B cell (primary cell): ENCODE measurements around the gene UMAD1. TPM values are rescaled to one million over a fixed set of nuclear protein-coding genes. Genes with fewer than 3 reads are reported as not detected.
"Not testable (repeated sequence)": the region's sequence is repeated elsewhere in the genome, so short reads cannot be mapped to it uniquely, and the experiment has no call there.

Source experiments
- ATAC-seq: fragments of 200-7000 bp; cut with Tn5 transposase; one replicate; pipeline ENCODE4 v1.10.0; 2021; ENCODE audit warnings: low read depth, mild to moderate bottlenecking, moderate number of reproducible peaks, moderate library complexity
- CTCF ChIA-PET: fragments of 350-600 bp; sonication (Branson Sonifier 250); formaldehyde crosslinking; loops from one replicate; lab custom pipeline; 2021; ENCODE audit warnings: antibody characterized with exemption, inconsistent platforms; lab: Charles Lee
- POLR2A ChIA-PET: fragments of 350-600 bp; sonication (Branson Sonifier 250); formaldehyde crosslinking; loops from one replicate; lab custom pipeline; 2021; ENCODE audit warnings: antibody characterized with exemption; lab: Charles Lee
- DNase-seq: peaks from one replicate; pipeline ENCODE4 v3.0.0; 2013
- H2AFZ ChIP-seq: 2 replicates; pipeline ENCODE4 v1.6.1; 2012; ENCODE audit warnings: mild to moderate bottlenecking, low read depth, low read length; ENCODE audit not compliant: insufficient read depth, poor library complexity, severe bottlenecking
- H3K27ac ChIP-seq, 2 donors: 1 replicate in 1 of 2; 2 replicates in 1 of 2; pipeline ENCODE4 v1.5.1; 2012 to 2013; ENCODE audit warnings: low read length in 2 of 2, mild to moderate bottlenecking in 2 of 2, moderate library complexity in 1 of 2
- H3K27me3 ChIP-seq, 4 experiments: fragments of 200-600 bp in 1 of 4; sonication (generic) in 1 of 4; replicated peaks in 1 of 4; 1 replicate in 2 of 4; 2 replicates in 2 of 4; pipeline versions ENCODE4 v1.6.1 to v1.7.0; 2013 to 2016; ENCODE audit warnings: low read length in 3 of 4, mild to moderate bottlenecking in 2 of 4, mixed read lengths in 1 of 4, moderate library complexity in 1 of 4; ENCODE audit not compliant: insufficient read depth in 4 of 4, control insufficient read depth in 3 of 4; ENCODE audit errors: control extremely low read depth in 1 of 4
- H3K36me3 ChIP-seq, 2 experiments: replicated peaks in 1 of 2; 1 replicate in 1 of 2; 2 replicates in 1 of 2; pipeline versions ENCODE4 v1.6.1 to v1.7.1; 2013; ENCODE audit warnings: low read length in 1 of 2; ENCODE audit not compliant: insufficient read depth in 2 of 2, control insufficient read depth in 1 of 2; ENCODE audit errors: control extremely low read depth in 1 of 2, extremely low read depth in 1 of 2
- H3K4me1 ChIP-seq, 2 donors: fragments of 200-600 bp in 1 of 2; sonication (generic) in 1 of 2; 1 replicate in 1 of 2; 2 replicates in 1 of 2; pipeline versions ENCODE4 v1.5.1 to v1.6.1; 2013 to 2017; ENCODE audit warnings: low read length in 2 of 2; ENCODE audit not compliant: control insufficient read depth in 2 of 2, insufficient read depth in 2 of 2
- H3K4me2 ChIP-seq: replicated peaks from 2 replicates; pipeline ENCODE3; 2012; ENCODE audit warnings: mild to moderate bottlenecking, low read depth, low read length; ENCODE audit not compliant: poor library complexity, severe bottlenecking
- H3K4me3 ChIP-seq, 5 experiments: fragments of 200-600 bp in 1 of 5; sonication (generic) in 1 of 5; 1 replicate in 3 of 5; 2 replicates in 2 of 5; pipeline versions ENCODE4 v1.5.1 to v1.7.0; 2011 to 2016; ENCODE audit warnings: low read length in 4 of 5, mild to moderate bottlenecking in 4 of 5, low read depth in 2 of 5, control low read depth in 1 of 5, moderate library complexity in 1 of 5; ENCODE audit not compliant: insufficient read depth in 1 of 5; ENCODE audit errors: control extremely low read depth in 1 of 5, extremely low read depth in 1 of 5
- H3K79me2 ChIP-seq: fragments of 200-600 bp; sonication (generic); one replicate; pipeline ENCODE4 v1.6.0; 2016; ENCODE audit warnings: low read length; ENCODE audit not compliant: control insufficient read depth, insufficient read depth
- H3K9ac ChIP-seq: fragments of 200-600 bp; sonication (generic); 2 replicates; pipeline ENCODE4 v1.6.1; 2017; ENCODE audit warnings: mild to moderate bottlenecking, low read length, moderate library complexity
- H3K9me3 ChIP-seq, 3 donors: one replicate each; pipeline versions ENCODE4 v1.6.1 to v1.7.1; 2013; ENCODE audit warnings: low read length in 2 of 3; ENCODE audit not compliant: control insufficient read depth in 2 of 3, insufficient read depth in 1 of 3; ENCODE audit errors: control extremely low read depth in 1 of 3
- H4K20me1 ChIP-seq: 2 replicates; pipeline ENCODE4 v1.6.0; 2012; ENCODE audit warnings: mild to moderate bottlenecking, low read length; ENCODE audit not compliant: insufficient read depth, control insufficient read depth, poor library complexity, severe bottlenecking
- H3K27ac Mint-ChIP-seq: one replicate; pipeline ENCODE4 v1.8.0; 2021; ENCODE audit warnings: mixed read lengths
- H3K27me3 Mint-ChIP-seq: one replicate; pipeline ENCODE4 v1.8.0; 2021; ENCODE audit warnings: mixed read lengths
- H3K4me1 Mint-ChIP-seq: one replicate; pipeline ENCODE4 v1.8.0; 2021; ENCODE audit warnings: mixed read lengths
- H3K4me3 Mint-ChIP-seq: one replicate; pipeline ENCODE4 v1.8.0; 2021; ENCODE audit warnings: mixed read lengths
- H3K9me3 Mint-ChIP-seq: one replicate; pipeline ENCODE4 v1.8.0; 2022; ENCODE audit warnings: mixed read lengths; ENCODE audit not compliant: insufficient read depth
- EZH2 ChIP-seq: IDR thresholded peaks from 2 replicates; pipeline ENCODE4 v1.6.1; 2012; ENCODE audit warnings: borderline replicate concordance, low read depth, mild to moderate bottlenecking, moderate library complexity, low read length; ENCODE audit not compliant: insufficient read depth, poor library complexity, severe bottlenecking
- WGBS: methylation state at CpG from one replicate; pipeline ENCODE4 v1.1.5; 2013; ENCODE audit warnings: missing lambda C conversion rate; ENCODE audit not compliant: insufficient coverage; 5-methylcytosine and 5-hydroxymethylcytosine counted together
- intact Hi-C: fragments of 100-400 bp; cut with micrococcal nuclease; formaldehyde crosslinking; loops from one replicate; pipeline ENCODE4 v1.10.0; 2022
- polyA plus RNA-seq: library from polyadenylated mRNA; depleted of rRNA; stranded (reverse); fragments of >200 nt; gene quantifications from 2 replicates; pipeline ENCODE4 v1.2.3, GENCODE V29; 2012
- total RNA-seq, 2 donors: library from RNA; stranded (reverse); fragments of 120-200 nt in 1 of 2; gene quantifications; 1 replicate in 1 of 2; 2 replicates in 1 of 2; pipeline versions ENCODE4 v1.2.3 to v1.2.4, GENCODE V29; 2013 to 2022
- TF ChIP-seq, protein P1 (sequence below): fragments of 200-600 bp; IDR thresholded peaks from one replicate; pipeline ENCODE4 v1.8.0; 2022; ENCODE audit warnings: antibody characterized with exemption, mild to moderate bottlenecking

The UMAD1 gene
- total and polyA plus RNA-seq, 2 donors (not counting 1 experiment from before 2014, with no cell fraction given) = 11.6 to 25.9 TPM

DNA sequence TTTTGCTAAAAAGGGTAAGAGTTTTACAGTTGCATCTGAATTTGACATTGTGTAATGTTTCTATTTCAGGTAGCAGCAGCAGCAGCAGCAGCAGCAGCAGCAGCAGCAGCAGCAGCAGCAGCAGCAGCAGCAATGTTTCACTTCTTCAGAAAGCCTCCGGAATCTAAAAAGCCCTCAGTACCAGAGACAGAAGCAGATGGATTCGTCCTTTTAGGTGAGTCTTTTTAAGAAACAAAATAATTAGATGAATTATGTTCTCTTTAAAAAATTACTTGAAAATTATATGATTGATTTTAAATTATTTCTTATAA is 32.6 kb downstream of the UMAD1 start:
- H3K4me1 Mint-ChIP-seq = peaks cover 40% of the 10 kb centered on the region
- no peak for ATAC-seq

DNA sequence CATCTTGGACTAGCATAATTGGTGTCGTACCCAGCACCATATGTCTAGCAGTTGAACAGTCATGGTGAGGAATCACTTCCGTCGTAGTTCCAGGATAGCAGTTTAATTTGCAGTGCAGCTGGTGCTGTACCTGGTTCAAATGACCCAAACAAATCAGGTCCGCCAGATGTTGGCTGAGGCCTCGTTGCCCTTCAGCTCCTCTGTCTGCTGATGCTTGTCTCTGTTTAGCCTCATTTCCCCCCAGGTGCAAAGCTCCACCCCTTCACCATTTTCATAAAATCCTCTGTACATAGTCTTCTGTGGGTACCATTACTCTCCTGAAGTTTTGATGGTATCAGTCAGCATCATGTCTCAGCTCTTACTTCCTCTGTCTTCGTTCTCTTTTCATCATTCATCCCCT is 35.1 kb downstream of the UMAD1 start:
- Mint-ChIP-seq H3K9me3 (peaks cover 6% of the 10 kb centered on the region), H3K27ac (no peak overlapping the region), H3K27me3 (no peaks in the 10 kb centered on the region), H3K4me3 (no peak overlapping the region), H3K4me1 (peaks cover 42% of the 10 kb centered on the region)
- ATAC-seq (no peak), DNase-seq (no peak)
- POLR2A ChIA-PET = no interaction called here
- H4K20me1 ChIP-seq = no peaks in the 10 kb centered on the region
- H3K27ac ChIP-seq = no peak overlapping the region
- H3K36me3 ChIP-seq = peaks cover 8 to 30% of the 10 kb centered on the region in 2 experiments
- H3K4me1 ChIP-seq = peaks cover 0 to 9% of the 10 kb centered on the region in 2 donors
- peaks cover 2 to 7% (median 6%) of the 10 kb centered on the region in 3 donors for H3K9me3 ChIP-seq
- WGBS = 75% methylated on average over 6 of the region's 6 CpGs
- H3K4me3 ChIP-seq = no peak overlapping the region
- intact Hi-C loops = no loop called here
- CTCF ChIA-PET = interaction anchor here (0.9 kb wide), 1 partner anchor 514 kb away, joined by 4 read pairs; no protein-coding TSS in a partner anchor
- H3K9ac ChIP-seq = no peak overlapping the region
- peaks cover under 1% of the 10 kb centered on the region for H3K79me2 ChIP-seq
- H3K4me2 ChIP-seq = no peak overlapping the region
- TF ChIP-seq, protein P1, sequence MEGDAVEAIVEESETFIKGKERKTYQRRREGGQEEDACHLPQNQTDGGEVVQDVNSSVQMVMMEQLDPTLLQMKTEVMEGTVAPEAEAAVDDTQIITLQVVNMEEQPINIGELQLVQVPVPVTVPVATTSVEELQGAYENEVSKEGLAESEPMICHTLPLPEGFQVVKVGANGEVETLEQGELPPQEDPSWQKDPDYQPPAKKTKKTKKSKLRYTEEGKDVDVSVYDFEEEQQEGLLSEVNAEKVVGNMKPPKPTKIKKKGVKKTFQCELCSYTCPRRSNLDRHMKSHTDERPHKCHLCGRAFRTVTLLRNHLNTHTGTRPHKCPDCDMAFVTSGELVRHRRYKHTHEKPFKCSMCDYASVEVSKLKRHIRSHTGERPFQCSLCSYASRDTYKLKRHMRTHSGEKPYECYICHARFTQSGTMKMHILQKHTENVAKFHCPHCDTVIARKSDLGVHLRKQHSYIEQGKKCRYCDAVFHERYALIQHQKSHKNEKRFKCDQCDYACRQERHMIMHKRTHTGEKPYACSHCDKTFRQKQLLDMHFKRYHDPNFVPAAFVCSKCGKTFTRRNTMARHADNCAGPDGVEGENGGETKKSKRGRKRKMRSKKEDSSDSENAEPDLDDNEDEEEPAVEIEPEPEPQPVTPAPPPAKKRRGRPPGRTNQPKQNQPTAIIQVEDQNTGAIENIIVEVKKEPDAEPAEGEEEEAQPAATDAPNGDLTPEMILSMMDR = no peak
- TF ChIP-seq EZH2 = no peak
- no peaks in the 10 kb centered on the region for H3K27me3 ChIP-seq
- H2AFZ ChIP-seq = no peak overlapping the region

More for the DNA sequence above, 32.6 kb downstream of the UMAD1 start:
- Histone ChIP-seq H3K9me3 (peaks cover 3 to 7% (median 6%) of the 10 kb centered on the region in 3 donors), H4K20me1 (no peaks in the 10 kb centered on the region), H2AFZ (no peak overlapping the region), H3K9ac (no peak overlapping the region), H3K4me1 (peaks cover 0 to 9% of the 10 kb centered on the region in 2 donors), H3K79me2 (peaks cover 18% of the 10 kb centered on the region), H3K27ac (peak overlapping the region in 1 of 2 donors; percentile 51), H3K4me3 (no peak overlapping the region), H3K4me2 (no peak overlapping the region), H3K27me3 (no peaks in the 10 kb centered on the region), H3K36me3 (peaks cover 8 to 30% of the 10 kb centered on the region in 2 experiments)
- intact Hi-C loops = no loop called here
- DNase-seq = no peak
- ChIA-PET CTCF (no interaction called here), POLR2A (no interaction called here)
- TF ChIP-seq, protein P1 = no peak
- TF ChIP-seq EZH2 = no peak
- no peak overlapping the region for H3K27ac Mint-ChIP-seq
- H3K9me3 Mint-ChIP-seq = peaks cover 6% of the 10 kb centered on the region
- no CpG with 5 or more reads among the region's 2 CpGs for WGBS
- no peak overlapping the region for H3K4me3 Mint-ChIP-seq
- H3K27me3 Mint-ChIP-seq = no peaks in the 10 kb centered on the region

DNA sequence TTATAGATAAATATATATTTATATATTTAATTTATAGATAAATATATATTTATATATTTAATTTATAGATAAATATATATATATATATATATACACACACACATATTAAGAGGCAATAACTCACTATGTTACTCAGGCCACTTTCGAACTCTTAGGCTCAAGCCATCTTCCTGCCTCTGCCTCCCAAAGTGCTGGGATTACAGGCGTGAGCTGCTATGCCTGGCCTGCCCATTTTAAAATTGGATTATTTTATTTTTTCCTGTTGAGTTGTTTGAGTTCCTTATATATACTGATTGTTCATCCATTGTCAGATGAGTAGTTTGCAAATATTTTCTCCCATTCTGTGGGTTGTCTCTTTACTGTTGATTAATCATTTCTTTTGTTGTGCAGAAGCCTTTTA is 39.1 kb downstream of the UMAD1 start:
- H4K20me1 ChIP-seq, H2AFZ ChIP-seq, H3K4me2 ChIP-seq, ATAC-seq, H3K9ac ChIP-seq, H3K27me3 ChIP-seq, POLR2A ChIA-PET, H3K9me3 Mint-ChIP-seq, DNase-seq, H3K9me3 ChIP-seq, H3K27me3 Mint-ChIP-seq, H3K4me3 ChIP-seq, H3K4me3 Mint-ChIP-seq: not testable (repeated sequence)
- H3K4me1 Mint-ChIP-seq = peaks cover 36% of the 10 kb centered on the region
- Histone ChIP-seq H3K79me2 (peaks cover 23% of the 10 kb centered on the region), H3K27ac (peak overlapping the region in 1 of 2 donors; percentile 28), H3K4me1 (peaks cover 3 to 11% of the 10 kb centered on the region in 2 donors), H3K36me3 (peaks cover 8 to 19% of the 10 kb centered on the region in 2 experiments)
- no CpG with 5 or more reads among the region's 2 CpGs for WGBS
- CTCF ChIA-PET = interaction anchor here (2.8 to 3.7 kb wide), 5 partner anchors 11 to 509 kb away, joined by 9 to 119 read pairs (median 22); no protein-coding TSS in a partner anchor
- intact Hi-C loops = loop anchor here (5.0 kb wide), 1 partner anchor 82 kb away; no protein-coding TSS in a partner anchor
- H3K27ac Mint-ChIP-seq = peak overlapping the region; percentile 38
